ENCODE measurements around the gene CEACAM7.

The CEACAM7 gene

GRCh38 chr19:41649827-41650226, 38.2 kb downstream of the CEACAM7 start:
- no peak overlapping the region for H3K4me3 ChIP-seq (IDR thresholded peaks at IDR 0.05; ENCODE audit: insufficient read depth, low read depth, low read length)
- no peak overlapping the region for H3K27ac ChIP-seq
- no peak overlapping the region for H3K4me2 ChIP-seq
- H3K9ac ChIP-seq, result no peak overlapping the region
- no peaks in the 10 kb centered on the region; the same call in 1 of the 2 replicates for H3K27me3 ChIP-seq (ENCODE audit: insufficient read depth, low read depth)
- no peaks in the 10 kb centered on the region for H3K36me3 ChIP-seq (ENCODE audit: insufficient read depth)
- H2AFZ ChIP-seq (ENCODE audit: low read depth), result no peak overlapping the region
- TF ChIP-seq CTCF (conservative IDR thresholded peaks at IDR 0.05; ENCODE audit: low read depth, low read length), result no peak
- H3K4me1 ChIP-seq (ENCODE audit: low read depth, poor library complexity, severe bottlenecking), result no peaks in the 10 kb centered on the region
- H3K79me2 ChIP-seq (ENCODE audit: insufficient read depth, low read depth), result no peaks in the 10 kb centered on the region
- no peaks in the 10 kb centered on the region for H4K20me1 ChIP-seq (ENCODE audit: insufficient read depth)

GRCh38 chr19:41646589-41647204, 41.4 kb downstream of the CEACAM7 start:
- no peaks in the 10 kb centered on the region for H4K20me1 ChIP-seq (ENCODE audit: insufficient read depth)
- no peaks in the 10 kb centered on the region for H3K4me1 ChIP-seq (ENCODE audit: low read depth, poor library complexity, severe bottlenecking)
- no peak overlapping the region for H3K27ac ChIP-seq
- no peak; the same call in 1 of the 2 replicates for TF ChIP-seq CTCF (conservative IDR thresholded peaks at IDR 0.05; ENCODE audit: low read depth, low read length)
- no peak overlapping the region for H3K4me3 ChIP-seq (IDR thresholded peaks at IDR 0.05; ENCODE audit: insufficient read depth, low read depth, low read length)
- peaks cover 8% of the 10 kb centered on the region; the same call in 1 of the 2 replicates for H3K27me3 ChIP-seq (ENCODE audit: insufficient read depth, low read depth)
- no peaks in the 10 kb centered on the region for H3K79me2 ChIP-seq (ENCODE audit: insufficient read depth, low read depth)
- no peak overlapping the region for H3K4me2 ChIP-seq
- no peak overlapping the region for H2AFZ ChIP-seq (ENCODE audit: low read depth)
- H3K9ac ChIP-seq, result no peak overlapping the region
- H3K36me3 ChIP-seq (ENCODE audit: insufficient read depth), result no peaks in the 10 kb centered on the region

- H2AFZ ChIP-seq (ENCODE audit: low read depth), result no peak overlapping the region
- peak; percentile 99 for TF ChIP-seq CTCF (conservative IDR thresholded peaks at IDR 0.05; ENCODE audit: low read depth, low read length)
These were observed 46.1 kb downstream of the CEACAM7 start for GRCh38 chr19:41641879-41642485.

GRCh38 chr19:41638641-41639081, 49.4 kb downstream of the CEACAM7 start:
- H3K9ac ChIP-seq, result no peak overlapping the region

More at GRCh38 chr19:41641879-41642485, 46.1 kb downstream of the CEACAM7 start:
- H3K79me2 ChIP-seq (ENCODE audit: insufficient read depth, low read depth), result no peaks in the 10 kb centered on the region
- no peak overlapping the region for H3K27ac ChIP-seq
- no peak overlapping the region for H3K9ac ChIP-seq
- H3K4me1 ChIP-seq (ENCODE audit: low read depth, poor library complexity, severe bottlenecking), result no peaks in the 10 kb centered on the region
- no peaks in the 10 kb centered on the region for H3K36me3 ChIP-seq (ENCODE audit: insufficient read depth)
- H3K27me3 ChIP-seq (ENCODE audit: insufficient read depth, low read depth), result peaks cover 31% of the 10 kb centered on the region; the same call in 1 of the 2 replicates
- no peaks in the 10 kb centered on the region for H4K20me1 ChIP-seq (ENCODE audit: insufficient read depth)
- H3K4me3 ChIP-seq (IDR thresholded peaks at IDR 0.05; ENCODE audit: insufficient read depth, low read depth, low read length), result no peak overlapping the region
- H3K4me2 ChIP-seq, result no peak overlapping the region

More at GRCh38 chr19:41638641-41639081, 49.4 kb downstream of the CEACAM7 start:
- H3K27ac ChIP-seq, result no peak overlapping the region
- TF ChIP-seq CTCF (conservative IDR thresholded peaks at IDR 0.05; ENCODE audit: low read depth, low read length), result no peak
- H3K79me2 ChIP-seq (ENCODE audit: insufficient read depth, low read depth), result no peaks in the 10 kb centered on the region
- H4K20me1 ChIP-seq (ENCODE audit: insufficient read depth), result no peaks in the 10 kb centered on the region
- H3K4me2 ChIP-seq, result no peak overlapping the region
- H3K4me3 ChIP-seq (IDR thresholded peaks at IDR 0.05; ENCODE audit: insufficient read depth, low read depth, low read length), result no peak overlapping the region
- no peaks in the 10 kb centered on the region for H3K4me1 ChIP-seq (ENCODE audit: low read depth, poor library complexity, severe bottlenecking)
- peaks cover 37% of the 10 kb centered on the region for H3K27me3 ChIP-seq (ENCODE audit: insufficient read depth, low read depth)
- no peaks in the 10 kb centered on the region for H3K36me3 ChIP-seq (ENCODE audit: insufficient read depth)
- no peak overlapping the region for H2AFZ ChIP-seq (ENCODE audit: low read depth)
